GM10248 (cell line): ENCODE results near the gene SLC25A38.
"Not testable (repeated sequence)": the region's sequence is repeated elsewhere in the genome, so short reads cannot be mapped to it uniquely, and the experiment has no call there.

Source experiments
- CTCF ChIA-PET: fragments of 300-600 bp; sonication (Branson Sonifier 250); formaldehyde crosslinking; extraction: SDS; loops from one replicate; lab custom pipeline; 2021; ENCODE audit warnings: antibody characterized with exemption; lab: Yijun Ruan, JAX
- POLR2A ChIA-PET: fragments of 350-650 bp; sonication (Branson Sonifier 250); formaldehyde crosslinking; extraction: SDS; loops from one replicate; lab custom pipeline; 2020; ENCODE audit warnings: antibody characterized with exemption; lab: Yijun Ruan, JAX
- DNase-seq: peaks from one replicate; pipeline ENCODE4 v3.0.0; 2012; ENCODE audit errors: extremely low spot score
- CTCF ChIP-seq: IDR thresholded peaks from 2 replicates; pipeline ENCODE4 v1.5.1; 2012; ENCODE audit warnings: mild to moderate bottlenecking, low read depth; ENCODE audit errors: extremely low read depth, missing control alignments, control extremely low read depth

Gene SLC25A38

DNA sequence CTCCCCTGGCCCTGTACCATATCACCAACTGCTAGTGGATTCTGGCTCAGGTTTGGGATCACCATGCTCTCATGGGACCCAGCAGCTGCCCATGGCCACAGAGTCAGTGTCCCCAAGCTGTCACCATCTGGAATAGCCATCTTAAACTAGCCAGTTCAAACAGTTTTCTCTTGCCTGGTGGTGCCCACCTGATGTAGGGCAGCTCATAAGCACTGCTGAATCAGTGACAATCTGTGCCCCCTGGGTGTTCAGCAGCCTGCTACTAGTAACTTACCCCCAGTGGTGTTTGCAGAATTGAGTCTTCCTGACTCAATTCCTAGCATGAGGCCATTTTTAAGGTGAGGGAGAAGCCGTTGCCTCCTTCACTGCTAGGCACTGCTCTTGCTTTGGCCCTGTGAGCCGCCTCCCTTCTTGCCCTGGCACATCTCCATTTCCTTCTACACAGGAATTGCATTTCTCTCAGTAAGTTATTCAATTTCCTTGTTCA lies 31.3 kb downstream of the SLC25A38 start:
- DNase-seq: no peak
- no peak for TF ChIP-seq CTCF
- ChIA-PET CTCF (interaction anchor here (1.1 to 3.9 kb wide), 5 partner anchors 7 to 349 kb away, joined by 3 to 20 read pairs (median 4); partner anchors contain the start of gene RPSA), POLR2A (interaction anchor here (1.1 to 1.6 kb wide), 3 partner anchors 8 to 17 kb away, joined by 5 to 6 read pairs (median 5); partner anchors contain the start of gene RPSA)

DNA sequence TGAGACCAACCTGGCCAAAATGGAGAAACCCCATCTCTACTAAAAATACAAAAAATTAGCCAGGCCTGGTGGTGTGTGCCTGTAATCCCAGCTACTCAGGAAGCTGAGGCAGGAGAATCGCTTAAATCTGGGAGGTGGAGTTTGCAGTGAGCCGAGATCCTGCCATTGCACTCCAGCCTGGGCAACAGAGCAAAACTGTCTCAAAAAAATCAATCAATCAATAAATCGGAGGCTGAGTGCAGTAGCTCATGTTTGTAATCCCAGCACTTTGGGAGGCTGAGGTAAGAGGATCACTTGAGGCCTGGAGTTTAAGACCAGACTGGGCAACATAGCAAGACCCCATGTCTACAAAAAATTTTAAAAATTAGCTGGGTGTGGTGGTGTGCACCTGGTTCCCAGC lies 32.1 kb downstream of the SLC25A38 start:
- CTCF ChIA-PET: interaction anchor here (1.1 to 3.9 kb wide), 6 partner anchors 7 to 350 kb away, joined by 3 to 20 read pairs (median 4); partner anchors contain the start of gene RPSA
- not testable (repeated sequence) for DNase-seq
- POLR2A ChIA-PET: interaction anchor here (0.7 to 1.6 kb wide), 4 partner anchors 9 to 120 kb away, joined by 3 to 6 read pairs (median 5); partner anchors contain the start of gene RPSA

DNA sequence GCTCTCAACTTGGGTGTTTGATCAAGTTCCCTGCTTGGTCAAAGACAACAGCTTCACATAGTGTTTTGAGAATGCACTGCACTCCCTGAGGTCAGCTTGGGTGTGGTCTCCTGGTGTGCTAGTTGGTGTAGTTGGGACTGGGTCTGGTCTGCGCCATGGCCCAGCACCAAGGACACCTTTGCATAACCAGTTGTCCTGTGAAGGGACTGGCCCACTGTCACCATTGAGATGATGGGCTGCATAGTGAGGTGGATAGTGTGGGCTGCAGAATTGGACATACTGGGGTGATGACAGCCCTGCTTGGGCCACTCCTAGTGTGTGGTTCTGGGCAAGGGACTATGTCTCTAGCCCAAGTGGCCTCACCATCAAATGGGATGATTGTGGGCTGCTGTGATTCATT lies 32.8 kb downstream of the SLC25A38 start:
- DNase-seq: no peak

DNA sequence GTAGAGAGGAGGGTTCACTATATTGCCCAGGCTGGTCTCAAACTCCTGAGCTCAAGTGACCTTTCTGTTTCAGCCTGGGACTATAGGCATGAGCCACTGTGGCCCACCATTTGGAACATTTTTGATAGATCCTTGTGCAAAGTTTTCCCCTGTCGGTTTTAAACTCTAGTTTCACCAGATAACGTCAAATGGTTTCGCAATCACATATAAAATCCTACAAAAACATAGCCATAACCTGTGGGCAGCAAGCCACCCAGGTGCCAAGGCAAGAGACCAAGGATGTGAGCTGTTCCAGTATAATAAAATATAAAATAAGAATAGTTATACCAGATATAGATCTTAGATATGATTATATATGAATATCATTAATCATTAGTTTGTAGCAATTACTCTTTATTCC lies 33.8 kb downstream of the SLC25A38 start:
- POLR2A ChIA-PET: interaction anchor here (0.6 kb wide), 1 partner anchor 8 kb away, joined by 14 read pairs; no protein-coding TSS in a partner anchor
- CTCF ChIA-PET: interaction anchor here (0.8 to 3.9 kb wide), 9 partner anchors 9 to 770 kb away, joined by 3 to 20 read pairs (median 3); partner anchors contain the start of gene RPSA
- DNase-seq: not testable (repeated sequence)

More for the DNA sequence above, 32.8 kb downstream of the SLC25A38 start:
- CTCF ChIA-PET: interaction anchor here (0.8 to 3.9 kb wide), 9 partner anchors 8 to 766 kb away, joined by 3 to 20 read pairs (median 3); partner anchors contain the start of gene RPSA
- POLR2A ChIA-PET: interaction anchor here (1.6 kb wide), 1 partner anchor 8 kb away, joined by 5 read pairs; no protein-coding TSS in a partner anchor
- TF ChIP-seq CTCF: no peak

DNA sequence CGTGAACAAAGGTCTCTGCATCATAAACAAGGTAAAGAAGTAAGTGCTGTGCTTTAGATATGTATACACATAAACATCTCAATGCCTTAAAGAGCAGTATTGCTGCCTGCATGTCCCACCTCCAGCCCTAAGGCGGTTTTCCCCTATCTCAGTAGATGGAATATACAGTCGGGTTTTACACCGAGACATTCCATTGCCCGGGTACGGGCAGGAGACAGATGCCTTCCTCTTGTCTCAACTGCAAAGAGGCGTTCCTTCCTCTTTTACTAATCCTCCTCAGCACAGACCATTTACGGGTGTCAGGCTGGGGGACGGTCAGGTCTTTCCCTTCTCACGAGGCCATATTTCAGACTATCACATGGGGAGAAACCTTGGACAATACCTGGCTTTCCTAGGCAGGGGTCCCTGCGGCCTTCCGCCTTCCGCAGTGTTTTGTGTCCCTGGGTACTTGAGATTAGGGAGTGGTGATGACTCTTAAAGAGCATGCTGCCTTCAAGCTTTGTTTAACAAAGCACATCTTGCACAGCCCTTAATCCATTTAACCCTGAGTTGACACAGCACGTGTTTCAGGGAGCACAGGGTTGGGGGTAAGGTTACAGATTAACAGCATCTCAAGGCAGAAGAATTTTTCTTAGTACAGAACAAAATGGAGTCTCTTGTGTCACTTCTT lies 35.5 kb downstream of the SLC25A38 start:
- POLR2A ChIA-PET, DNase-seq, CTCF ChIA-PET: not testable (repeated sequence)

DNA sequence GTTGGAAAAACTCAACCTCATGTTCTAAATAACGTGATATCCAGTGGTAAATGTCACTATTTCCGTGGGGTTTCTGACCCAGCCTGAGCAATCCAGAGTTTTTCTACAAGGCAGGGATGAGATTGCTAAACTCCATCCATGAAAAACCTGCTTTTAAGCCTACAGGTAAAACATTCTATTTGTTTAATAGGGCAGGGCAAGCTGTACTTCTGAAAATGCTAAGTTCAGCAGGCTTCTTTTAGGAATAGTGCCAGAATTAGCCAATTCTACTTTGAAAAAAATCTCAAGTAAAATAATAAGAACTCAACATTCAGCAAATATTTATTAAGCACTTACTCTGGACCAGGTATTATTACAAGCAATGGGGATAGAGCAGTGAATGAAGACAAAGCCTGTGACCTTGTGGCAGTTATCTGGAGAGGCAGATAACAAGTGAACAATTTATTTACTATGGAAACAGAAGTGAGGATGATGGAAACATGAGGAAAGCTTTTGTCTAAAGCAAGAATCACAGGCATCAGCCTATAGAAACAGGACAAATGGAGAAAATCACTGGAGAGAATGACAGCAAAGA lies 36.7 kb downstream of the SLC25A38 start:
- ChIA-PET POLR2A (no interaction called here), CTCF (no interaction called here)
- no peak for TF ChIP-seq CTCF
- no peak for DNase-seq

DNA sequence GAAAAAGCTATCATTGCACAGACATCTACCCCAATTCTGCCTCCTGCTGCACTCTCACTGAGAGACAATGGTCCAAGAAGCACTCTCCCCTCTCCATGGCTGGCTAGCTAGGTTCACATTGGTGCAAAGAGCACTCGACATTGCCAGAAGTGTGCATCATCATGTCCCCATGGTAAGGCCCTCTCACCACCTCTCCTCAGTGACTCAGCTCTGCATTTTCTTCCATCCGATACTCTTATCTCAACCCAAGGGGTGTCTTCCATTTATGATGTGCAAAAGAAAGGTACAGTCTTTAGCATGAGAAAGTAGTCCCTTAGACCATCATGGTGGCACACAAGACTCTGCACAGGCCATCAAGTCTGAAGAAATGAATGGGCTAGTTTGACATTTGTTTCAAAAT lies 37.4 kb downstream of the SLC25A38 start:
- no peak for TF ChIP-seq CTCF
- no peak for DNase-seq
- ChIA-PET POLR2A (no interaction called here), CTCF (no interaction called here)
